NCI-H2196 treated with DMSO at 0.1 percent for 48 hours (cell line): Measurements from ENCODE around the gene EEFSEC.

ENCODE experiments used
- DNase-seq: peaks from one replicate; lab custom pipeline; 2025; ENCODE audit not compliant: unreplicated experiment; lab: John Stamatoyannopoulos, UW

Gene EEFSEC

DNA sequence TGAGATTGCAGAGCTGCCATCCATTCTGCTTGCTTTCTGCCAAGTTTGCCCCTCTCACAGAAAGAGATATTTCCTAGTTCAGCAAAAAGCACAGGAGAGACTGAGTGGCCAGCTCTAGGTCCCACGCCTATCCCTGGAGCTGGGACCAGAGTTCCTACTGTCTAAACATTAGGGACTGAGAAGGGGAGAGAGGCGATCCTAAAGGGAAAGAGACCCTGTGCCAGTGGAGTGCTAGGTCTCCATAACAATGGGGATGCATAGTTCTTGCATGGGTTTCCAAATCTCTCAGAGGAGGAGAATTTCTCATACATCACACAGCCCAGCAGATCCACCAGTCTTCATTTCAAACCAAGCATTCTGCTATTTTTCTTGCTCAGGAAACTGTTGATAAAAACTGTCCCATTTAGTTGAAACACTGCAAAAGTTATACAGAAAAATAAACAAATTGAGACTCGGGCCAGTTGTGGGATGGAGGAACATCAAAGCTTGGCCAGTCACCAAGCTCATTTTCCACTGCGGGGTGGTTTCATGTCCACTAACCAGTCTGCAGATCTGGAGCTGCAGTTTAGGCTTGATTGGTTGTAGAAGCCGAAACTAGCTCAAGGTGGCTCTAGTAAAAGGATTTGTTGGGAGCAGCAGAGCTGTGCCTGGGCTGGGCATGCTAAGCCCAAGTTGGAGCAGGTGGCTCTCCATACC, 62.7 kb downstream of the EEFSEC start:
- no peak for DNase-seq

DNA sequence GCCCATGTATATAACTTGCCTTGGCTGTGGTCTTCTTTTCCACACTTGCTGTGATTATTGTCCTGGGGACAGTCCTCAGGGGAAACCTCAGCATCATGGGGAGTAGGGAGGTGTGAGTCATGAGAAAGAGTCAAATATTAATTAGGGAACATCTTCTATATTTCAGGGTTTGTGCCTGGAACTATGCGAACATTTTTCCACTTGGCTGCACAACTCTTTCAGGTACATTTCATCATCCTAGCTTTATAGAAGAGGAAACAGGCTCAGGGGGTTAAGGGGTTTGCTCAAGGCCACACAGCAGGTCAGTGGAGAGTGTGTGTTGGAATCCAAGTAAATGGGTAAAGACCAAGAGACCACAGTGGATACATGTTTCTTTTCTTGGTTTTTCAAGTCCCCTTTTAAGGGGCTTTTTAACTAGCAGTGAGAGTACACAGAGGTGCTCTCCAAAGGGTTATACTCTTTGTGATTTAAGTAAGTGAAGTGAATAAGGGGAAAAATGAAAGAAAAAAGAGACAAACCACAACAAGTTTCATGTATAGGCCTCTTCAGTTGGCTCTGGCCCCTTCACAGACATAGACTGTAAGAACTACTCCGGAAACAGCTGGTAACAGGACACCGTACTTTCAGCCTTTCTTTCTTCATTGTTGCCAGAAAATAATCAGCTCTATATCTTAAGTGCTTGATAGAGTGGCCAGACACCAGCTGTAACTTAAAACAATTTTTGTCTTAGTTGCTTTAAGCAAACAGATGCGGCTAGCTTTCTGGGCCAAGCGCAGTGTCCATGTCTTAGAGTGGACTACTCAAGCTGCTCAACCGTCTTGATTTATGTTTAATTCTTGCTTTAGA, 64.6 kb downstream of the EEFSEC start:
- peak; percentile 60 for DNase-seq

DNA sequence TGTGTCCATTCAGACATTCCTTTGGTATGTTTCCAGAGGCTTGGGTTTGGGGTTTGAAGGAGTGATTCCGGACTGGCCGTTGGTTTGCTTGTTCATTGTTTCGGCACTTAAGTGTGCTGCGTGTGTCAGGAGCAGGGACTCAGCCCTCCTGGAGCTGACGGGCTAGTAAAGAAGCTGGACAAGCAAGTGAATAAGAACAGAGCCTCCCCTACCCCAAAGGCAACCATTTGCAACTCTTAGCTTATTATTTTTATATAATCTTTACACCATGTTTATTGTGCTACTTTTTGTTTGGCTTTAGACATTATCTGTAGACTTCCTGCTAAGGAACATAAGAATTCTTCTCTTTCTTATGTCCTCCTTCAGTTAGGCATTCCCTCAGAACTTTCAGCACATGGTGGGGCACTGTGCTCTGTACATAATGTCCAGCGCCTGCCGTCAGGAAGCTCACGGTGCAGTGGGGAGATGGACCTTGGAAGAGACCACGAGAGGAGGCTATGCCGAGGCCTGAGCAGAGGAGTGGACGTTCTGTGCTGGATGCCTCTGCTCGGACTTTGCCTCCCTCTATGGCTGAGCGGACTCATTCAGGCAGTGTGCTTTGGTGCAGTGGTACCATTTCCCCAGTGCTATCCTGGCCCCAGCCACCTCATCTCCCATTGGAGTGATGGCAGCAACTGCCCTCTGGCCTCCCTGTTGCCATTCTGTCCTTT, 65.4 kb downstream of the EEFSEC start:
- no peak for DNase-seq

DNA sequence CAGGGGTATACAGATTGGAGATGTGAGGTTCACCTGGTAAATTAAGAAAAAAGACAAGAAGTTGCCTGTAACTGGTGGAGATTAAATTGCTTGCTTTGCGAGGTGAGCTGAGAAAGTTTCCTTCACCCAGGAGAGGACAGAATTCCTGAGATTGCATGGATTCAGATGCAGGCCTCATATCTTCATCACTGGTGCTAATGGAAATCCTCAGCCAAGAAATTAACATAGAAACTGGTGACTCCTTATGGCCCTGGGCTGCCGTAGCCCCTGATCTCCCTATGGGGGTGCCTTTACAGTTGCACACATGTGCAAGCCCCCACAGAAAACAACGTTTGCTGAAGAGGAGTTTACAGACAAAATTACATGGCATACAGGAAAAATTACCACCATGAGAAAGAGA, 68.0 kb downstream of the EEFSEC start:
- DNase-seq, result no peak

DNA sequence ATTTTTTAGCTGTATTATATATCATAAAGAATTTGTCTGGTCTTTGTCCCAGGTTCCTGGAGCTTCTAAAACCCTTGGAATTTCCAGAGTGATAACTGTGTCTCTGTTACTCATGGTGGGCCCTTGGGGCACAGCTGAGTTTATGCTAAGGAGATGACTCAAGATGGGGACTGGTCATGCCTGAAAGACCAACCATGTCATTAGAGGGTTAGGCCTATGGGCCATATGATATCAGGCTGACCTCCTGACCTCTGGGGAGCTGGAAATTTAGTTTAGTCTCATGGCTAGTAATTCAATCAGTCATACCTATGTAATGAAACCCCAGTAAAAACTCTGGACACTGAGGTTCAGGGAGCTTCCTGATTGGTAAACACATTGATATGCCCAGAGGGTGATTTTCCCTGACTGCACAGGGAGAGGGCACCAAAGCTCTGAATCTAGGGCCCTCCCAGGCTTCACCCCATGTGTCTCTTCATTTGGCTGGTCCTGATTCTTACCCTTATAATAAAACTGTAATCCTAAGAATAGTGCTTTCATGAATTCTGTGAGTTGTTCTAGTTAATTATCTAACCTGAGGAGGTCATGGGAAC, 69.6 kb downstream of the EEFSEC start:
- no peak for DNase-seq

DNA sequence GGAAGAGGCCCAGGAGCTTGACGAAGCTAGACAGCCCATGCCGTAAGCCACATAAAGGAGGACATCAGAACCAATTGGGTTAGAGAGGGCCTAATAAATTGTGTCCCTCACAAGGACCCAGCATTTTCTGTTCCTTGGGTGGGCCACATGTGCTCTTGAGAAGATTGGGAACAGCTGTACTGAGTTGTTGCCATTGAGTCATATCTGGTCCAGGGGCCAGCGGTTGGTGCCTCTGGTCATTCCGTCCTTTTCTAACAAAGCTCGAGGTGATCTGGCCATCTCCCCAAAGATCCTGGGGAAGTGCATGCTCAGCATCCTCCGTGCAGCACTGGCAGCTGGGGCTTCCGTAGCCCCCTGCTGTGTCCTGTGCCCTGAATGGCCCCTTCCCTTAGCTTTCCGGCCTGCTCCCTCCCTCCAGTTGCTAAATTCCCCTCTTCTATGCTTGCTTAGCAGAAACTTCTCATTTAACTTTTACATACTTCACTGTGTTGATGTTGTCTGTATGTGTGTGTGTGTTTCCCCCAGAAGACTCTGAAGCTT, 73.0 kb downstream of the EEFSEC start:
- no peak for DNase-seq

DNA sequence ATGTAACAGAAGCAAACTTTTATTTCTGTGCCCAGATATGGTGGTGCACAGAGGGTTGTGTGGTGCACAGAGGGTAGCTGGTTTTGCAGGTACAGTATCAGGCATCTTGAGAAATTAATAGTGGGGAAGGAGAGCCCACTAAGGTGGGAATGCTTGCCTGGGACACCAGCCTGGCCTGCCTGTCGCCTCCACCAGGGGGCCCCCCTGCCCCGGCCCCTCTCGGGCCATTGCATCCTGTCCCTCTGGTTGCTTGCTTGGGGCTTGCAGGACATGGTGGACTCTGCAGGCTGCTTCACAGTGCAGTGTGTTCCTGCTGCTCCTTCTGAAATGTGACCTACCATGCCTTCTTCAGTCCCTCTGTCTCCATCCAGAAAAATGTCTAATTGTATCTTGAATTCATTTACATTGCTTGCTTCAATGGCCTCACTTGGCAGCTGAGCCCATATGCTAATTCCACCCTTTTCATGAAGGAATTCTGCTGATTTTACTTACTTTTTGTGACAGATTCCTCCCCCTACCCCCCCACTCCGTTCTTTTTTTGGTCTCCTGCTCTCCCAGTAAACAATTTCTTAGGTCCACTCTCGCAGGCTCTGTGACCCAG, 73.6 kb downstream of the EEFSEC start:
- no peak for DNase-seq

DNA sequence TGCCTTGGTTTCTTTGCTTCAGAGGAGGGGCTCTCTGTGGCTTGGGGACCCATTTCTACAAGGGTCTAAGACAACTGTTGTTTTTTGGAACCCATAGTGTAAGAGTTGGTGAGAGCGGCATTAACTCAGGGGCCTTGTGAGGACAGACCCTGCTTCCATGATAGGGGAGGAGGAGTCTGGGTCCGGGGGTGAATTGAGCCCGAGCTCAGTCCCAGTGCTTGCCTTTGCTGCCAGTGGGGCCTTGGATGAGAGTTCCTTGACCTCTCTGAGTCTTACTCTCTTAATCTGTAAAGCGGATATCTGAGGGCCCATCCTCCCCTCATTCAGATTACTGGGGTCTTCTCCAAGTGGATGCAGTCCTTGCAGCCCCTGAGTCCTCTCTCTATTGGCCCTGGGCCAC, 74.2 kb downstream of the EEFSEC start:
- DNase-seq, result no peak

DNA sequence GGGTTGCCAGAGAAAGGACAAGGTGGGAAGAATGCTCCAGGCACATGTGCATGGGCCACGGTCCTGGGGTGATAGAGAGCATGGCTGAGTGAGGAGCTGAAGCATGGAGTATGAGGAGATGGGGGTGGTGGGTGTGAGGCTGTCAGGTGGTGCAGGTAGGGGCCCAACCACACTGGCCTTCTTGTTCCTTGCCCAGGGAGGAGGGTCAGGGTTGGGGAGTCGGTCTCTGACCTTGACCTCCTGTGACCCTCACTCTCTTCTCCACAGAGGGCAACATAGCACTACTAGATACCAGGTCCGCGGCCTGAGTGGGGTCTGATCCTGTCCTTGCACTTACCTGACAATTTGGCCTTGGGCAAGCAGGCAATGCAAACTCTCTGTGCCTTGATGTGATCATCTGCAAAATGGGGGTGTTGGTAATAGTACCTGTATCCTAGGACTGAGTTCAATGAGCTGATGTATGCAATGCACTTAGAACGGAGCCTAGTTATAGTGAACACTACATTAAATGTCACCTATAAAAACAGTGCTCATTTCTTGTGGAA, 75.2 kb downstream of the EEFSEC start:
- no peak for DNase-seq

DNA sequence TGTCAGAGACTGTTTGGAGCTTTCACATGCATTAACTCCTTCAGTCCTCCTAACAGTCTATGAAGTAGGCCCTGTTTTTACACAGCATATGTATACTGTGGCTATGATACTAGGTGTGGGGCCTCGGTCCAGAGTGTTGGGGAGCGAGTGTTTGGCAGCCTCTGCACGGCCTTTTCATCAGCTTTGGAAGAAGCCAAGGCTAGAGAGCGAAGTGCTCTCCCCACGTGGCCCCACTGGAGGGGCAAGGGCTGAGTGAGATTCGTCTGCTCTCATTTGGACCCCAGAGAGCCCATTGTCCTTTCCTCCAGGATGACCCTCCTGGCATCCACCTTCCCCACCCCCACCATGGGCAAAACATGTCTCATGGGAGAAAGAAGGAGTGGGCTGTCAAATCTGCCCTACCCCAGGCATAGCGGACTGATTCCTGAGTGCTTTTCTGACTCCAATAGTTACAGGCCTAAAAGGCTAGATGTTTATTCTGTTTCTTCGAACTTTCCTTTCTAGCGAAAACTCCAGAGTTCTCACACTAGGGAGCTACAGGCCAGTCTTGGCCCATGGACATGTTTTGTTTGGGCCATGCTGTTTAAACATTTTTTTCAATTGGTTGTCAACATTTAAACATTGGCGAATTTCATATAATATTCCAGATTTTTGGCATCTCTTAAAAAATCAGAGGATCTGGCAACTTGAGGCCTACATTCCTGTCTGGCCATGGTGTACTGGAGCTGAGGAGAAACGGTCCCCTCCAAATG, 76.0 kb downstream of the EEFSEC start:
- DNase-seq, result no peak

DNA sequence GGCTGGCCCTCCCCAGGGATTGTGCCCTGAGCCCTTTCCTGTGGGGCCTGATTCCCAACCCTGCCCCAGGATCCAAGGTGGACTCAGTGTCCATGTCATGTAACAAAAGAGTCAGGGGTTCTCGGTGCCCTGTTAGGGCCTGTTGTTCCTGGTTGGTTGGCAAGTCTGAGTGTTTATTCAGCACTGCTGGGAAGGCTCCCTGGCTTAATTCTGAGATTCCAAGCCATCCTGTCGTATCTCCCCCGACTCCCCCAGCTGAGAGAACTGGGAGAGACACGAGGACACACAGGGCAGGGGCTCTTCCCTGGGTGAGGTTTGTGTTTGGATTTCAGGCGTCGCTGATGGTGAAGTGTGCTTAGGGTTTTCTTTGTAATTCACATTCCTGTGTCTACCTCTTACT, 78.3 kb downstream of the EEFSEC start:
- DNase-seq, result no peak

DNA sequence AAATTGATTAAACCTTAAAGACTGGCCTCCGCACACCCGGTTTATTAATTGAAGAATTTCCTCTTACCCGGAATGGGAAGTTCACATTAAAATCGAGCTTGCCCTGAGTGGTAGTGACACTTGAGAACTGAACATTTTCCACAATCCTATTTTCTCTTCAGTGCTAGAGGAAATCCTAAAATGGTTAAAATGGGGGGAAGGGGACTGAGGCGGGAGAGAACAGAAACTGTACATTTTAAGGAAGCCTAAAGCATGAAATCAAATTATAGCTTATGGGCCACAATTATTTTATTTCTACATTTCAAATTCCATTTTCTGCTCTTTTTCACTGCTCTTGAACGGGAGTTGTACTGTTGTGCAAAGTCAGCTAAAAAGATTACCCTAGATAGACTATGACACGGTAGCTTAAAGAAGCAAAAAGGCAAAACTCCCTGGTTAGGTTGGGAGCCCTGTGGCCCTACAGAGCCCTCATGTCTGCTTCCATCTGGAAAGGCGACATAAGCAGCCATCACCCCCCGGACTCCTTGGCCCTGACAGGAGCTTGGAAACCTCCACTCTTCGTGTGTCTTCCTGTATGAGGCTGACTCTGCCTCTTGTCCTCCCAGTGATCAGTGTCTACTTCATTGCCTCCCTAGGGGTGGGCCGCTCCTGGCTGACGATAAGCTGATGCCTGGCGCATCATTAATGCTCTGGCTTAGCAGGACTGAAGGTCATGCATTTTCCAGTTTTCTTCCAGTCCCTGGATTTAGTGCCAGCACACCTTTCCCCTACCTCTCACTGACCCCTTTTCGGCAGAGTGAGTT, 79.3 kb downstream of the EEFSEC start:
- DNase-seq, result no peak

DNA sequence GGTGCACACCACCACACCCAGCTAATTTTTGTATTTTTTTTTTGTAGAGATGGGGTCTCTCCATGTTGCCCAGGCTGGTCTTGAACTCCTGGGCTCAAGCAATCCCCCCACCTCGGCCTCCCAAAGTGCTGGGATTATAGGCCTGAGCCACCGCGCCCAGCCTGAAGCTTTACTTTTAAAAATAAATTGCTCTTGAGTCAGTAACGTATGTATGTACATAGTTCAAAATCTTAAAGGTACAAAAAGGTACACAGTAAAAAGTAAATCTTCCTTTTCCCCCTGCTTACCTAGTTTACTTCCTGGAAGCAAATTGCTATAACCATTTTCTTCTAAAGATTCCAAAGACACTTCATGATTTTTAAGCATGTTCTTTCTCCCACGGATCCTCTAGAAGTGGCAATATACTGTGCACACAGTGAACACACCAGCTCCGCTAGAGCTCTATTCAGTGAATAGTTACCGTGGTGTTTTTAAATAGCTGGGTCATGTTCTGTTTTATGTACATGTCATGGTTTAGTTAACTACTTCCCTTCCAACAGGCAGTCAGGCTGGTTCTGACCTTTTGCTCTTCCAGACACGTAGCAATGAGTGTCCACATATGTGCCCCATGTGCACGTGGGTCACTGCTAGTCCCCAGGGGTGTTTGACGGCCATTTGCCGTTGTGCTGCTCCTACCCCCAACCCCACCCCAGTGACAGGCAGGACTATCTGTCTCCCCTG, 82.1 kb downstream of the EEFSEC start:
- no peak for DNase-seq

DNA sequence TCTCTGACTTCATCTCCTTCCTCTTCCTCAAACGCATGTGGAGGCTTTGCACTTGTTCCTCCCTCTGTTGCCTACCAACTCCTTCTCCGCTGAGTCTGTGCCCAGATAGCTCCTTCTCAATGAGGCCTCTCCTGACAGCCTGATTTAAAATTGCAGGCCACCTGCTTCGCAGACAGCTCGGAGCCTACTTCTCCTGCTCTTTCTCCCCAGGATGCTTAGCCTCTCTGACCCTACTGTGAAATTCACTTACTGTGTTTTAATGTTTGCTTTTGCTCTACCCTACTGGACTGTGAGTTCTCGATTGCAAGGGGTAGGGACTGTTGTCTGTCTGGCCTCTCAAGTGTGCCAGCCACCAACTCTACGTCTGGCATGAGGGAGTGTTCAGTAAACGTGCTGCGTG, 83.4 kb downstream of the EEFSEC start:
- DNase-seq, result peak; percentile 37

DNA sequence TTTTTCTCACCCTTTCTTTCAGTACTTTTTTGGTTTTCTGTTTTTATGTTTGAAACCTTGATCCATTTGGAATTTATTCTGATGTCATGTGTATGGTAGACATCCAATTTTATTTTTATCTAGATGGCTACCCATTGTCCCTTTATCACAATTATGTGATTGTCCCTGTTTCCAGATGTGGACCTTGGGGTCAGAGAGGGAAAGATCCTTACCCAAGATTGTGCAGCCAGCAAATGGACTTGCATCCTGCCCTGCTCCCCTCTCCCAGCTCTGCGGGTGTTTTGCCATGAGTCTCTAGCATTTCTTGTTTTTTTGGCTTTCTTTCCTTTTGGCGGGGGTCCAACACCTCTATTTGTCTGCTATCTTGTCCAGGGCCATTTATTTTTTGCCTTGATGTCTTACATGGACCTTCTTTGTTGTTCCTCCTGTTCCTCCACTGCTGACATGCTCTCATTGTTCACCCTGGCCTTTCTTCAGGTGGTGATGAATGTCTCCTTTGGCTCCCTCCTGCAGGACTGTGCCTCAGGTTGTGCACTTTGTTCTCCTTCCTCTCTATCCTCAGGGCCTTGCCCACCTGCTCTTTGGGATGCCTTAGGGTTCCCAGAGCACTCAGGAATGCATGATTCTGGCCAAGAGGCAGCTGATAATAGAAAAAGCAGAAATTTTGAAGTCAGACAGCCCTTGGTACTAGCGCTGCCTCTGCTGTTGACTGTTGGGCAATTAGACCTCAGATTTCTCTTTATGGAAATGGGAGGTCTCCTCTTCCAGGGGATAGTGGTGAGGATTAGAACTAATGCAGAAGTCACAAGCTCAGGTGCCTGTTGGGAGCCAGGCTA, 84.3 kb downstream of the EEFSEC start:
- no peak for DNase-seq

DNA sequence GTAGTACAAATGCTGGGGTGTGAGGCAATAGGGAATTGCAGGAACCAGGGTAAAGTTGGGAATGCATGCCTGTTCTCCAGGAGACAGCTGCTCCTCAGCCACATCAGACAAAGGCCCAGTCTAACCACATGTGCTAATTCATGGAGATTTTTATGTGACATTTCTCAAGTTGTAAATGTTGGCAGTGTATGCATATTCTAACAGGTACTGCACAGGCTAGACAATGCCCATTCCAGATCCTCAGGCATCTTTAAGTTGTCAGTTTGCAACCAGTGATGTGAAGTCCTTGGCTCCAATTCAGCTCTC, 84.9 kb downstream of the EEFSEC start:
- no peak for DNase-seq

DNA sequence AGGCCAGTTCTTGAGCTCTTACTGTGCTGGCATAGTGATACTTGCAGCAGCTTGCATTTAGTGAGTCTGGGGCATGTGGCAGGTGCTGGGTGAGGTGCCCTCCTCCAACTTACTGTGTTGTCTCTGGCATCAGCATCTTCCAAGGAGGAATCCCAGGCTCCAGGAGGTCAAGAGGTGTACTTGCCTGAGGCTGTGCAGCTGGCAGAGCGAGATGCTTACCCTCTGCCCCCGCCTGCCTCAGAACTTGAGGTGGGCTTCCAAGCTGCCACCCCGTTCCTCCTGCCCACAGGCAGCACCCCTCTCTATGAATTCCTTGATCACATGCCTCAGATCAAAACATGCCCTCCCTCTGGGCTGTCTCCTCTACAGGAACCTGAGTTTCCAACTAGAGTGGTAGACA, 86.0 kb downstream of the EEFSEC start:
- DNase-seq, result no peak

DNA sequence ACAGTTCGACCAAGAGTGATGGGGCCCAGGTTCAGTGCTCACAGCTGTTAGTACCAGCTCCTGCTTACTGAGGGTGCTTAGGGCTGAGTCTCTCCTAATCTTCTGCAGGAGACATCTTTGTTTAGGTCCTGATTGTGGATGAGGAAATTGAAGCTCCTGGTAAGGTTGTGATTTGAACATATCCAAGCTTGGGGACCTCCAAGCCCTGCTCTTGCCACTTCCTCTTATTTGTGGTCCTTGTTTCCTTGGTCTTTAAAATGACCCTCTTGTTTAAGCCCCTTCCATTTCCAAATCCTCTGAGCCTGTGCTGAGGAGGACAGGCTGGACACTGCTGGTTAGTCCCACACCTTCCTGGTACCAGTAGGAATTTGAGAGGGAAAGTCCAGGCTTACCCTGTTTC, 87.0 kb downstream of the EEFSEC start:
- DNase-seq, result no peak
